SJCRH30 (cell line): Measurements from ENCODE around the gene VPS11. TPM values are rescaled to one million over a fixed set of nuclear protein-coding genes. Genes with fewer than 3 reads are reported as not detected.

Experiments used
- DNase-seq, 2 experiments: peaks; one replicate each; pipeline ENCODE4 v3.0.0-alpha.2; 2015 to 2020
- H3K27ac ChIP-seq: fragments of 250-450 bp; sonication (Bioruptor Pico); 2 replicates; pipeline ENCODE4 v1.5.1; 2020; ENCODE audit warnings: mild to moderate bottlenecking, moderate library complexity
- H3K27me3 ChIP-seq: fragments of 250-450 bp; sonication (Bioruptor Pico); 2 replicates; pipeline ENCODE4 v1.5.1; 2020; ENCODE audit warnings: mild to moderate bottlenecking, moderate library complexity
- H3K36me3 ChIP-seq: fragments of 250-450 bp; sonication (Bioruptor Pico); 2 replicates; pipeline ENCODE4 v1.5.1; 2020; ENCODE audit warnings: mild to moderate bottlenecking, moderate library complexity
- H3K4me1 ChIP-seq: fragments of 250-450 bp; sonication (Bioruptor Pico); 2 replicates; pipeline ENCODE4 v1.5.1; 2020; ENCODE audit warnings: mild to moderate bottlenecking, moderate library complexity
- H3K4me3 ChIP-seq: fragments of 250-450 bp; sonication (Bioruptor Pico); 2 replicates; pipeline ENCODE4 v1.5.1; 2020; ENCODE audit warnings: mild to moderate bottlenecking, moderate library complexity
- H3K9me3 ChIP-seq: fragments of 250-450 bp; sonication (Bioruptor Pico); replicated peaks from 2 replicates; pipeline ENCODE4 v1.5.1; 2020; ENCODE audit warnings: mild to moderate bottlenecking, moderate library complexity
- total RNA-seq: library from RNA; depleted of rRNA; stranded (reverse); fragments of >200 nt; shearing (Covaris generic); gene quantifications from 2 replicates; pipeline ENCODE4 v1.2.3, GENCODE V29; 2014

Gene VPS11
- total RNA-seq, 1 experiment from 2014 or later, result 11.6 TPM

GRCh38 chr11:119084663-119085436, 17.2 kb downstream of the VPS11 start, which contains the start of gene HMBS:
Gene HMBS, plus strand, starts transcription at chr11:119084881. Its CDS starts 153 bp downstream, at chr11:119085034.
- H3K4me1 ChIP-seq, result no peaks in the 10 kb centered on the region
- peak within 1 kb of the TSS; percentile 100 for H3K4me3 ChIP-seq
- H3K36me3 ChIP-seq, result no peaks in the 10 kb centered on the region
- peak within 1 kb of the TSS; percentile 93 for H3K27ac ChIP-seq
- H3K9me3 ChIP-seq, result no peaks in the 10 kb centered on the region
- no peaks in the 10 kb centered on the region for H3K27me3 ChIP-seq
- DNase-seq, result peak; percentile 89 to 91

GRCh38 chr11:119085437-119085847, 17.8 kb downstream of the VPS11 start:
- Histone ChIP-seq H3K9me3 (no peaks in the 10 kb centered on the region), H3K27ac (peak overlapping the region; percentile 93), H3K4me3 (peak overlapping the region; percentile 100), H3K4me1 (no peaks in the 10 kb centered on the region), H3K36me3 (no peaks in the 10 kb centered on the region), H3K27me3 (no peaks in the 10 kb centered on the region)
- DNase-seq, result no peak

GRCh38 chr11:119087123-119087522, 19.5 kb downstream of the VPS11 start:
- no peaks in the 10 kb centered on the region for H3K4me1 ChIP-seq
- H3K9me3 ChIP-seq, result no peaks in the 10 kb centered on the region
- no peak for DNase-seq
- no peaks in the 10 kb centered on the region for H3K27me3 ChIP-seq
- peaks cover 2% of the 10 kb centered on the region; the same call in 1 of the 2 replicates for H3K36me3 ChIP-seq
- no peak overlapping the region for H3K4me3 ChIP-seq
- no peak overlapping the region for H3K27ac ChIP-seq

- H3K9me3 ChIP-seq, result no peaks in the 10 kb centered on the region
- H3K27ac ChIP-seq, result no peak overlapping the region
Measured at GRCh38 chr11:119087747-119088241, 20.2 kb downstream of the VPS11 start.

GRCh38 chr11:119088406-119088805, 20.8 kb downstream of the VPS11 start:
- H3K36me3 ChIP-seq, result peaks cover 15% of the 10 kb centered on the region
- H3K27ac ChIP-seq, result no peak overlapping the region
- H3K9me3 ChIP-seq, result no peaks in the 10 kb centered on the region
- 0 out of 2 replicates have a peak, but pooled peaks cover 4% of the 10 kb centered on the region for H3K4me1 ChIP-seq
- no peak overlapping the region for H3K4me3 ChIP-seq
- no peaks in the 10 kb centered on the region for H3K27me3 ChIP-seq
- no peak for DNase-seq

More at GRCh38 chr11:119087747-119088241, 20.2 kb downstream of the VPS11 start:
- H3K27me3 ChIP-seq, result no peaks in the 10 kb centered on the region
- H3K36me3 ChIP-seq, result peaks cover 9% of the 10 kb centered on the region
- 0 out of 2 replicates have a peak, but pooled peaks cover 2% of the 10 kb centered on the region for H3K4me1 ChIP-seq
- H3K4me3 ChIP-seq, result no peak overlapping the region
- no peak for DNase-seq

GRCh38 chr11:119089319-119089718, 21.7 kb downstream of the VPS11 start:
- no peaks in the 10 kb centered on the region for H3K9me3 ChIP-seq
- no peak for DNase-seq
- peaks cover 24% of the 10 kb centered on the region for H3K36me3 ChIP-seq
- H3K27me3 ChIP-seq, result no peaks in the 10 kb centered on the region
- 0 out of 2 replicates have a peak, but pooled peaks cover 4% of the 10 kb centered on the region for H3K4me1 ChIP-seq
- no peak overlapping the region for H3K4me3 ChIP-seq
- no peak overlapping the region for H3K27ac ChIP-seq

- no peak for DNase-seq
- Histone ChIP-seq H3K4me3 (no peak overlapping the region), H3K9me3 (no peaks in the 10 kb centered on the region), H3K27me3 (no peaks in the 10 kb centered on the region), H3K36me3 (peaks cover 25% of the 10 kb centered on the region), H3K4me1 (peaks cover 4% of the 10 kb centered on the region; the same call in 1 of the 2 replicates), H3K27ac (no peak overlapping the region)
Measured at GRCh38 chr11:119091178-119091577, 23.6 kb downstream of the VPS11 start.

- peak in 1 of 2 experiments; percentile 20 for DNase-seq
- H3K4me1 ChIP-seq, result peaks cover 4% of the 10 kb centered on the region; the same call in 1 of the 2 replicates
- H3K27ac ChIP-seq, result no peak overlapping the region
- H3K4me3 ChIP-seq, result peak overlapping the region; percentile 96
- H3K9me3 ChIP-seq, result no peaks in the 10 kb centered on the region
- no peaks in the 10 kb centered on the region for H3K27me3 ChIP-seq
- H3K36me3 ChIP-seq, result peaks cover 25% of the 10 kb centered on the region
Measured at GRCh38 chr11:119091966-119092879, 24.6 kb downstream of the VPS11 start.

GRCh38 chr11:119092880-119093842, 25.5 kb downstream of the VPS11 start:
- Histone ChIP-seq H3K36me3 (peaks cover 25% of the 10 kb centered on the region), H3K27me3 (no peaks in the 10 kb centered on the region), H3K27ac (no peak overlapping the region), H3K9me3 (no peaks in the 10 kb centered on the region), H3K4me3 (peak overlapping the region; percentile 96), H3K4me1 (peaks cover 4% of the 10 kb centered on the region; the same call in 1 of the 2 replicates)
- DNase-seq, result no peak

GRCh38 chr11:119093942-119094815, 26.6 kb downstream of the VPS11 start:
- peak; percentile 19 to 28 for DNase-seq
- Histone ChIP-seq H3K27ac (peak overlapping the region; percentile 87), H3K36me3 (peaks cover 25% of the 10 kb centered on the region)

GRCh38 chr11:119094816-119095065, 27.1 kb downstream of the VPS11 start:
- peak overlapping the region; percentile 96 for H3K4me3 ChIP-seq
- no peaks in the 10 kb centered on the region for H3K9me3 ChIP-seq
- H3K4me1 ChIP-seq, result peaks cover 4% of the 10 kb centered on the region; the same call in 1 of the 2 replicates
- peaks cover 25% of the 10 kb centered on the region for H3K36me3 ChIP-seq
- H3K27ac ChIP-seq, result peak overlapping the region; percentile 87
- no peaks in the 10 kb centered on the region for H3K27me3 ChIP-seq
- peak in 1 of 2 experiments; percentile 68 for DNase-seq

More at GRCh38 chr11:119093942-119094815, 26.6 kb downstream of the VPS11 start:
- H3K9me3 ChIP-seq, result no peaks in the 10 kb centered on the region
- H3K4me1 ChIP-seq, result peaks cover 4% of the 10 kb centered on the region; the same call in 1 of the 2 replicates
- H3K27me3 ChIP-seq, result no peaks in the 10 kb centered on the region
- peak overlapping the region; percentile 96 for H3K4me3 ChIP-seq

GRCh38 chr11:119095066-119095880, 27.7 kb downstream of the VPS11 start:
- Histone ChIP-seq H3K36me3 (peaks cover 25% of the 10 kb centered on the region), H3K9me3 (no peaks in the 10 kb centered on the region), H3K27ac (peak overlapping the region; percentile 87), H3K27me3 (no peaks in the 10 kb centered on the region), H3K4me1 (peaks cover 4% of the 10 kb centered on the region; the same call in 1 of the 2 replicates), H3K4me3 (peak overlapping the region; percentile 96)
- peak; percentile 97 to 98 for DNase-seq
